HG03575 (cell line): ENCODE results near the gene ADAP1.

Source experiments
- ATAC-seq: cut with Tn5 transposase; IDR thresholded peaks from one replicate; pipeline ENCODE4 v1.9.1; 2021; ENCODE audit not compliant: unreplicated experiment, insufficient number of reproducible peaks, low FRiP score; ENCODE audit errors: extremely low read depth

The ADAP1 gene

DNA sequence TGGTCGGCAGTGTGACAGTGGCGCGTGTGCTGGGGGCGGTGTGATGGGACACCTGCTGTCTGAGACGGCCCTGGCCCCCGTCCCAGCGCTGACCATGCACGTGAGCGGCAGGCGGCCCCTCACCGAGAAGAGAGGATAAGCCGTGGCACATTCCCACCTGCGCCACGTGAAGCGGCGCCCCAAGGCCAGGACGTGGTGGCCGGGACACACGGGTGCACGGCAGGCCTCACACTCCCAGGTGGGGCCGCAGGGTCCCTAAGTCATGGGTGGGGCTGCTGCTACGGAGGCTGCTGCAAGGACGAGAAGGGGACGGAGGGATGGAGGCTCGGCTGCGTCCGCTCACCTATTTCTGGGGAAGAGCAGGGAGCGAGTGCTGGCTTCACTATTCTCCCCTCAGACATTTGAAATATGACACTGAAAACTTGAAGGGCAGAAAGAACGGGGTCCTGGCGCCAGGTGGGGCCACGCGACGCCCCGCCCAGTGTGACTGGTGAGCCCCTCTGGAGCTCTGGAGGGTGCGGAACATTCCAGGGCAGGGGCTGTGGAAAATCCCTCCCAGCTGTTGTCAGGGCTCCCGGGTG is 36.0 kb upstream of the ADAP1 start:
- ATAC-seq: no peak

- ATAC-seq: no peak
These were observed 34.6 kb upstream of the ADAP1 start for GRCh38 chr7:988963-989529.

- no peak for ATAC-seq
These were observed 34.0 kb upstream of the ADAP1 start for GRCh38 chr7:988426-988911.

- ATAC-seq: no peak
These were observed 33.4 kb upstream of the ADAP1 start for GRCh38 chr7:987909-988308.

DNA sequence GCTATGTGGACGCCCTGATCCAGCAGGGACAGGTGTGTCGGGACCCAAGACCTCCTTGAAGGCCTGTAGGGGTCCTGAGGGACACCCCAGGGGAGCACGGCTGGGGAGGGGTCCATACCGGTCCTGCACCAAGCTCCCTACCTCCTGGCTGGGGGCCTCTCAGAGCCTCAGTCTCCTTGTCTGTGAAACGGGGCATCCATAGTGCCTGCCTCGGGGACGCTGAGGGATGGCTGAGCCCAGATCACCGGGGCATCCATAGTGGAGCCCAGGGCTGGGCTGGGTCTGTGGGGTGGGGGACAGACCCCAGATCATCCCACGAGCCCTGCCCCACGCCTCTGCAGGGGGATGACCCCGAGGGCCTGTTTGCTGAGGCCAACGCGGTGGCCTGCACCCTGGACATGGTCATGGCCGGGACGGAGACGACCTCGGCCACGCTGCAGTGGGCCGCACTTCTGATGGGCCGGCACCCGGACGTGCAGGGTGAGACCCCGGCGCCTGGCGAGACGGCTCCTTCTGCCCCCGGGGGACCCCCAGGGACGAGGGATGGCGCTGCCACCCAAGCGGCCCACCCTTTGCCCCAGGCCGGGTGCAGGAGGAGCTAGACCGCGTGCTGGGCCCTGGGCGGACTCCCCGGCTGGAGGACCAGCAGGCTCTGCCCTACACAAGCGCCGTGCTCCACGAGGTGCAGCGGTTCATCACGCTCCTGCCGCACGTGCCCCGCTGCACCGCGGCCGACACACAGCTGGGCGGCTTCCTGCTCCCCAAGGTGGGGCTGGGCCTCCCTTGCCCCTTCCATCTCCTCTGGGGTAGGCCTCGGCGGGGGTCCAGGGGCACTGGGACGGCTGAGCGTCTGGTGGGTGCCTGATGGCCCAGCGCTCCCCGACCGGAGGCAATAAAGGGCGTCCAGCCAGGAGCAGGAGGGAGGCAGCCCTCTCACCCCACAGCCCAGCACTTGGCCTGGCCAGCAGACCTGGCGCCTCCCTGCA is 32.6 kb upstream of the ADAP1 start:
- no peak for ATAC-seq

DNA sequence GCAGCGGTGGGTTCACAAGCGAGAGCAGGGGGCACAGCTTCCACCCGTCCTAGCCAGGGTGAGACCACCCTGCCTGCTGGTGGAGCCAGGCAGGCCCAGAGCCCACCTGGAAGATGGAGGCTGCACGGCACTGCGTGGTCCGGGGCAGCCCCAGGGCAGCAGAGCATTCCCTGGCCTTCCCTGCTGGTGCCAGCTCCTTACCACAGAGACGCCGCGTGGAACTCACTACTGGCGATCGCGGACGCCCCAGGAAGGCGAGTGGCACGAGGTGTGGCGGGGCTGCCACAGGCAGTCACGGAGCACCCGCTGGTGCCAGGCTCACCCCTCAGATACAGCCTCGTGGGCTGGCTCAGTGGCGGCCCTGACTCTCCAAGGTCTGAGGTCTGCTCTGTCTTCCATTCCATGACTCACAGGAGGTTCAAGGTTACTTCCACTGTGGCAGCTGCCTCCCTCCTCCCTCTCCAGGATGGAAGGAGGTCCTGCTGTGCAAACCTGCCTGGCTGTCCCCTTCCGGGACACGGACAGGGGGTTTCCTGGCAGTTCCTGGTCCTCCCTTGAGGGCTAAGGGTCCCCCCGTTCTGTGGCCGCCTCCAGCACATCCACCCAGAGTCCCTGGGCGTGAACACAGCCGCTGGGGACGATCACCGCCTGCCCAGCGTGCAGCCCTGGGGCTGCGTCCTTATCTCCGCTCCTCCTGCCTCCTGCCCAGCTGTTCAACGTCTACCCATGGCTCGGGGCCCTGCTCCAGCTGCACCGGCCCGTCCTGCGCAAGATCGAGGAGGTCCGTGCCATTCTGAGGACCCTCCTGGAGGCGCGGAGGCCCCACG is 31.6 kb upstream of the ADAP1 start:
- ATAC-seq: no peak

DNA sequence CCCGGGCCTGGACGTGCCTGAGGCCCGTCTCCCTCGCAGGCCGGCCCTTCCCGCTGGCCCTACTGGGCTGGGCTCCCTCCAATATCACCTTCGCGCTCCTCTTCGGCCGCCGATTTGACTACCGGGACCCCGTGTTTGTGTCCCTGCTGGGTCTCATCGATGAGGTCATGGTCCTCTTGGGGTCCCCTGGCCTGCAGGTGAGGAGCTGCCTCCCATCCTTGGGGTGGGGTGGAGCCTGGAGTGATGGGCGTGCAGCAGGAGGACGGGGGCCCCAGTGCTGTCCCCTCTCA is 30.6 kb upstream of the ADAP1 start:
- ATAC-seq: no peak

GRCh38 chr7:984361-985126 is 30.1 kb upstream of the ADAP1 start:
- ATAC-seq: no peak

- ATAC-seq: no peak
These were observed 29.2 kb upstream of the ADAP1 start for GRCh38 chr7:983616-984071.

- ATAC-seq: no peak
These were observed 28.6 kb upstream of the ADAP1 start, which contains the start of gene CYP2W1 for GRCh38 chr7:983004-983615. TSS of gene CYP2W1 (plus strand) at chr7:983181. CDS start at chr7:983212, 31 bp downstream.

DNA sequence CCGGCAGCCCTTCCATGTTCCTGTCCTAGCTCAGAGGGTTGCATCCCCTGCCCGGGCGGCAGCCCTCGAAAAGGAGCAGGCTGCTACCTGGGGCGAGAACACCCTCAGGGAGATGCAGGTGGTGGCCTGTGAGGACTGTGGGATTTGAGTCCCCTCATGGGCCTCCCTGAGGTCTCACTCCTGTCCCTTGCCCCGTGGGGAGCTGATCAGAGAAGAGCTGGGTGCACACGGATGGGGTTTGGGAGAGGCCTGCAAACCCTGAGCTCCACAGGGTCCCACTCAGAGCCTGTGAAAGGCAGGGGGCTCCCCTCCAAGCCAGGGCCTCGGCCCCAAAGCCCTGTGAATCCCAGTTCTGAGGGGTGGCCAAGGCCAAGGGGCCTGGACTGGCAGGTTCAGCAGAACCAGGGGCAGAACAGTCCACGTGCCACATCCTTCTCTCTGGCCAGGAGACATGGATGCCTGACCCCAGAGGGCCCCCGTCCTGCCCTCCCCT is 28.1 kb upstream of the ADAP1 start:
- no peak for ATAC-seq

DNA sequence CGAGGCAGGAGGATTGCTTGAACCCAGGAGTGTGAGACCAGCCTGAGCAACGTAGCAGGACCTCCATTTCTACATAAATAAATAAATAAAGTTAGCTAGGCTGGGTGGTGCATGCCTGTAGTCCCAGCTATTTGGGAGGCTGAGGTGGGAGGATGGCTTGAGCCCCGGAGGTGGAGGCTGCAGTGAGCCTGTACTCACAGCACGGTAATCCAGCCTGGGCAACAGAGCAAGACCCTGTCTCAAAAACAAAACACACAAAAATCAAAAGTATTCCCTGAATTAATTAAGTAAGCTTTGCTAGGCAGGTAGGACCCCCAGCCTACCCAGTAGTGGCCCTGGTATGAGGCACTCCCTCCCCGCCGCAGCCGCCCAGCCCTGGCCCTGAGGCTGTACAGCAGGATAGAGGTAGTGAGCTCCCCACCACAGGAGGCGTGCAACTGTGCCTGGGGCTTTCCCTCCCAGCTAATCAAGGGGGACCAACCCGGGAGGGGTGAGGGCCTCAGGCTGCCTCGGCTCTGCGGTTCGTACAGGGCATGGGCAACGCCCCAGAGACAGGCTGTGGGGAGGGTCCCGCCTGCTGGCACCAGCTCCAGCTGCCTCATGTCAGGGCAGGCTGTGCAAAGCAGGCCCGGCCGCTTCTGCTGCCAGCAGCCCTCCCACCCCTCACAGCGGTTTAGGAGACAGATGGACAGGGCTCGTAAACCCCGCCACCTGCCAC is 27.5 kb upstream of the ADAP1 start:
- no peak for ATAC-seq

GRCh38 chr7:979886-980571 is 25.5 kb upstream of the ADAP1 start:
- ATAC-seq: no peak

DNA sequence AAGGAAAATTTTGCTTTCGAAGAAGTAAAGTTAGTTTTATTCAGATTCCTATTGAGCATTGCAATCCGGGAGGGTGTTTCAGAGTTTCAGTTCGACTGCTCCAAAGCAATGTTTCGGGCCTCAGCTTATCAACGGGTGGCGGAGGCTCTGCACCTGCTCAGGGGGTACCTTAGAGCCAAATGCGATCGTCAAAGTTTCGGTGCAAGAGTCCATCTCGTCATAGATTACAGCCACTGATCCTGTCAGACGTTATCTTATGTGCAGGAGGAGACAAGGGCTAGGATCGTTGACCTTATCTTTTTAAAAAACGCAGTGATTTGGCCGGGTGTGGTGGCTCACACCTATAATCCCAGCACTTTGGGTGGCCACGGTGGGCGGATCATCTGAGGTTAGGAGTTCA is 24.7 kb upstream of the ADAP1 start:
- no peak for ATAC-seq

DNA sequence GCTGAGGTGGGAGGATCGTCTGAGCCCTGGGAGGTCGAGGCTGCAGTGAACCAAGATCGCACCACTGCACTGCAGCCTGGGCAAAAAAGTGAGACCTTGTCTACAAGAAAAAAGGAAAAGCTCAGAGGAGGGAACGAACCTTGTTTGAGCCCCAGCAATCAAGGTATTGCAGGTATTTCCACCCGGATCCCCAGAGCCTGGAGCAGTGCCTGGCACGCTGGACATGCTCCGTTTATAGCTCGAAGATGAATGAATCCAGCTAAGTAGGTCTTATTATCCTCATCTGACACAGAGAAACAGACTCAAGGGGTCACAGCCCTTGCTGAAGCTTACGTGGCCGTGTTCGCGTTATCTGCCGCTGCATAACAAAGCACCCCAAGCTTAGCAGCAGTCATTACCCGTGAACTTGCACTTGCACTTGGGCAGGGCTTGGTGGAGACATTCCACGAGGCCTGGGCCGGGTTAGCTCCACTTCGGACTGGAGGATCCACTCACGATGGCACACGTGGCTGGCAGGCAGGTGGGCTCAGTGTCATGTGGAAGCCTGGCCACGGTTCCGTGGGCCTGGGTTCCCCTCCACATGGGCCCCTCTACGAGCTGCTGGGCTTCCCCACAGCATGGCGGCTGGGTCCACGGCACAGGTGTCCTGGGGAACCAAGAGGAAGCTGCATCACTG is 24.1 kb upstream of the ADAP1 start:
- ATAC-seq: no peak

DNA sequence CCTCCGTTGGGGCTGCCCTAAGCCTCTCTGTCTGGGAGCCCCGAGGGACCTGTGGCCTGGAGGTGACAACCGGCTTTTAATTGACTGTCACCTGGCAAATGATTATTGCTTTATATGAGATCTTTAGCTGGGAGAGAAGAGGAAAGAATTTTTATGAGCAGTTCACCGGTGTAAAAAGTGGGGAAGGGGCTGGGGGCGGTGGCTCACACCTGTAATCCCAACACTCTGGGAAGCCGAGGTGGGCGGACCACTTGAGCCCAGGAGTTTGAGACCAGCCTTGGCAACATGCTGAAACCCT is 23.5 kb upstream of the ADAP1 start:
- ATAC-seq: no peak
